Stimulated activated CD4-positive, alpha-beta T cell treated with anti-CD3 and anti-CD28 coated beads, Interleukin-2, amount 100 ng/mL, for 48 hours (primary cell): ENCODE results near the gene KIR2DL1.
"Not testable (repeated sequence)": the region's sequence is repeated elsewhere in the genome, so short reads cannot be mapped to it uniquely, and the experiment has no call there.

Experiments
- DNase-seq, 2 donors: peaks; one replicate each; pipeline ENCODE4 v3.0.0-alpha.2; 2020

The KIR2DL1 gene

DNA sequence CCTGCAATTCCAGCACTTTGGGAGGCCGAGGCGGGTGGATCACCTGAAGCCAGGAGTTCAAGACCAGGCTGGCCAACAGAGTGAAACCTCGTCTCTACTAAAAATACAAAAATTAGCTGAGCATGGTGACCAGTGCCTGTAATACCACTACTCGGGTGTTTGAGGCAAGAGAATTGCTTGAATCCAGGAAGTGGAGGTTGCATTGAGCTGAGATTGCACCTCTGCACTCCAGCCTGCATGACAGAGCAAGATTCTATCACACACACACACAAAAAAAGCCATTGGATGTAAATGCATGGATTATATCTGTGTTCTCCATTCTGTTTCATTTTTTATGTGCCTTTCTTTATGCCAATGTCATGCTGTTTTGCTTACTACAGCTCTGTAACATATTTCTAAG lies 54.8 kb downstream of the KIR2DL1 start:
- not testable (repeated sequence) for DNase-seq

- not testable (repeated sequence) for DNase-seq
Observed at GRCh38 chr19:54825326-54825725, 55.7 kb downstream of the KIR2DL1 start.

- not testable (repeated sequence) for DNase-seq
Observed at GRCh38 chr19:54828064-54828463, 58.5 kb downstream of the KIR2DL1 start.

- DNase-seq = not testable (repeated sequence)
Observed at GRCh38 chr19:54832496-54832895, 62.9 kb downstream of the KIR2DL1 start, which contains the start of gene KIR2DS4. Gene KIR2DS4 (plus strand): TSS chr19:54832676.
